ENCODE measurements around the gene COL27A1. TPM values are rescaled to one million over a fixed set of nuclear protein-coding genes. Genes with fewer than 3 reads are reported as not detected.

The COL27A1 gene
- total RNA-seq (2022; extraction: Qiagen RNA extraction), result 8.2 to 9.9 TPM (median 8.2 TPM) in 5 replicates

DNA sequence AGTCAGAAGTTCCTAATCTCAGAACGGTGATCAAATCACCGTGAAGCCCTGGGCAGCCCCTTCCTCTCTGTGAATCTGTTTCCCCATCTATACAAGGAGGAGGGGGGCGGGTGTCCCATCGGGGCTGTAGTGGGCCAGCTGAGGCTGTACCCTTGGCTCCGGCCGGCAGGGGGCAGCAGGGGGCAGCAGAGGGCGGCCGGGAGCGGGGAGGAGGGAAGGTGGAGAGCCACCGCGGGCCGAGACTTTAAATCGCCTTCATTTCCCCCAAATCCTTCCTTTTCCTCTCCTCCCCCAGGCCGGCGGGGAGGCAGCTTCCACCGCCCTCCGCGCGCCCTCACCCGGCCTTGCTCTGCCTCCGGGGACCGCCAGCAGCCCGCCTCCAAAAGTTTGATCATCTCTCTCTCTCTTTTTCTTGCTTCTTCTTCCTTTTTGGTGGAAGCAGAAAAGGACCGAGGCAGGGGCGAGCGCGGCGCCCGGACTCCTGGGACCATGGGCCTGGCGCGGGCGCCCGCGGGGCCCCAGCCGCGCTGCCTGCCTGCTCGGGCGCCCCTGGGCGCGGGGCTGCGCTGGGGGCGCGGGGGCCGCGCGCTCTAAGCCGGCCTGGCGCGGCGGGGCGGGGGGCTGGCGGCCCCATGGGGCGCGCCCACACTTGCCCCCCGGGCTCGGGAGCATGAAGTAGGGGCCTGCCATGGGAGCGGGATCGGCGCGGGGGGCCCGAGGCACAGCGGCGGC lies at the start of gene COL27A1:
Gene COL27A1, plus strand, starts transcription at position 275 of the 732 bp plus-strand sequence. Its CDS starts 414 bp downstream, at position 689.

DNA sequence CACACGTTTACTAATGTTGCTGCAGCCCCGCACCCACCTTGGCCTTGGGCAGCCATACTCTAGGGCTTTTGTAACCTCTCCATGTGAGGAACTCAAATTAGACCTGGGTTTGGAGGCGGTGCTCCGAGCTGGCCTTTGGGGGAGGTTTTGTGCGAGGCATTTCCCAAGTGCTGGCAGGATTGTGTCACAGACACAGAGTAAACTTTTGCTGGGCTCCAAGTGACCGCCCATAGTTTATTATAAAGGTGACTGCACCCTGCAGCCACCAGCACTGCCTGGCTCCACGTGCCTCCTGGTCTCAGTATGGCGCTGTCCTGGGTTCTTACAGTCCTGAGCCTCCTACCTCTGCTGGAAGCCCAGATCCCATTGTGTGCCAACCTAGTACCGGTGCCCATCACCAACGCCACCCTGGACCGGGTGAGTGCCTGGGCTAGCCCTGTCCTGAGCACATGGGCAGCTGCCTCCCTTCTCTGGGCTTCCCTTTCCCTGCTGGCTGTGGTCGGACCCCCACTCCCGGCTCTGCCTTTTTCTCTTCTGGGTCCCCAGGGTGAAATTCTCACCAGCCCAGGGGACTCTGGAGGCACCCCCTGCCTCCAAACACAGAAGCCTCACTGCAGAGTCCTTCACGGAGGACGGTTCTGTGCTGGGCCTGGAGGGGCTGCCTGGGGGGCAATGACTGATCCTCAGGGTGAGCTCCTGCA lies 167.6 kb downstream of the COL27A1 start, which contains the start of gene ORM1:
Gene ORM1, plus strand, starts transcription at position 268 of the 701 bp plus-strand sequence. Its CDS starts 36 bp downstream, at position 304.

DNA sequence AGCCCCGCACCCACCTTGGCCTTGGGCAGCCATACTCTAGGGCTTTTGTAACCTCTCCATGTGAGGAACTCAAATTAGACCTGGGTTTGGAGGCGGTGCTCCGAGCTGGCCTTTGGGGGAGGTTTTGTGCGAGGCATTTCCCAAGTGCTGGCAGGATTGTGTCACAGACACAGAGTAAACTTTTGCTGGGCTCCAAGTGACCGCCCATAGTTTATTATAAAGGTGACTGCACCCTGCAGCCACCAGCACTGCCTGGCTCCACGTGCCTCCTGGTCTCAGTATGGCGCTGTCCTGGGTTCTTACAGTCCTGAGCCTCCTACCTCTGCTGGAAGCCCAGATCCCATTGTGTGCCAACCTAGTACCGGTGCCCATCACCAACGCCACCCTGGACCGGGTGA lies 174.3 kb downstream of the COL27A1 start, which contains the start of gene ORM2:
Gene ORM2, plus strand, starts transcription at position 245 of the 398 bp plus-strand sequence. Its CDS starts 36 bp downstream, at position 281.

Other genes starting within 250 kb of the COL27A1 start
- 6.3 to 8.7 TPM (median 7.8 TPM) in 5 replicates for gene AMBP, start 77.2 kb upstream of the COL27A1 start, total RNA-seq (2022; extraction: Qiagen RNA extraction)
- 1.3 to 2.2 TPM (median 1.8 TPM) in 5 replicates for gene KIF12, start 56.2 kb upstream of the COL27A1 start, total RNA-seq (2022; extraction: Qiagen RNA extraction)
- gene ORM1, start 167.6 kb downstream of the COL27A1 start, total RNA-seq (2022; extraction: Qiagen RNA extraction), result 0.16 TPM in 1 of 5 replicates, not detected in the others
- not detected in 5 replicates for gene ORM2, start 174.3 kb downstream of the COL27A1 start, total RNA-seq (2022; extraction: Qiagen RNA extraction)
- gene AKNA, start 232.4 kb downstream of the COL27A1 start, total RNA-seq (2022; extraction: Qiagen RNA extraction), result 4.4 to 5.8 TPM (median 5.2 TPM) in 5 replicates

All from A549 treated with Hydrocortisone at 1 μM for 4 hours (cell line).